GM19455 (cell line): ENCODE results near the gene ZFP37.
"Not testable (repeated sequence)": the region's sequence is repeated elsewhere in the genome, so short reads cannot be mapped to it uniquely, and the experiment has no call there.

Experiments used
- ATAC-seq: cut with Tn5 transposase; IDR thresholded peaks from one replicate; pipeline ENCODE4 v1.9.1; 2021; ENCODE audit not compliant: unreplicated experiment

Gene ZFP37

DNA sequence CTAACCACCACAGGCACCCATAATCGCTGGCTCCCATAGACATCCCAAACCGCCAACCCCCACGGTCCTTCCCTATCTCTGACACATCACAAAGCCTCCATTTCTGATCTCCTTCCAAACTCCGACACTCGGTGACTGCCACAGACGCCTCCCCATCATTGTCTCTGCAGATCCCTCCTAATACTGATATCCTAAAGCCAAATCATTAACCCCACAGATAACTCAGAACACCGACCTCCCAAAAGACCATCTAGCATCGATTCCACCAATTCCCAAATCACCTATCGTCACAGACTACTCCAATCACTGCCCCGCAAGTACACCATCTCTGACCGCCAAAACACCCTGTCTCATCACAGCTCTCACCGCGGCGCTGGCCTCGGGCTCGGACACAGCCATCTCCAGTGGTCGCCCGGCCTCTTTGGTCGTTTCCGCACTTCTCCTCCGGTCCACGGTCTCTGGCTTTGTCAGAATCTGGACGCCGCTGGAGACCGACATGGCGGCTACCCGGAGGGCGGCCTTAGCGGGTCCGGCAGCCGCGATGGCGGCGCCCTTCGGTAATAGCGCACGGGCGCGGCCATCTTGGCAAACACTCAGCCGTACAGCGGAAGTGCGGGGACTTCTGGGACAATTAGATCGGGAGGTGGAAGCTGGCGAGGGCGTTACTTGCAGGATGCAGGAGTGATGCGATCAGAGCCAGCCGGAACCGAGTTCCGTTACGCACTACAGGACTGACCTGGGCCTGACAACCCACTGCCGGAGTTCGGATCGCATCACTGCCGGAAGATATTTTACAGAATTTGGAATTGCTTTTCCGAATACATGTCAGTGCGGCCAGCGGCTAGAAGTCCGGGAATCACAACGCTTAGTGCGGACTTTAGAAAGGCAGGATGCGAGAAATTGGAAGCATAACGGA lies at the start of gene ZFP37:
TSS of gene ZFP37 (minus strand) at position 534 of the 916 bp plus-strand sequence. CDS start at position 498, 36 bp downstream.
- peak; percentile 97 for ATAC-seq

DNA sequence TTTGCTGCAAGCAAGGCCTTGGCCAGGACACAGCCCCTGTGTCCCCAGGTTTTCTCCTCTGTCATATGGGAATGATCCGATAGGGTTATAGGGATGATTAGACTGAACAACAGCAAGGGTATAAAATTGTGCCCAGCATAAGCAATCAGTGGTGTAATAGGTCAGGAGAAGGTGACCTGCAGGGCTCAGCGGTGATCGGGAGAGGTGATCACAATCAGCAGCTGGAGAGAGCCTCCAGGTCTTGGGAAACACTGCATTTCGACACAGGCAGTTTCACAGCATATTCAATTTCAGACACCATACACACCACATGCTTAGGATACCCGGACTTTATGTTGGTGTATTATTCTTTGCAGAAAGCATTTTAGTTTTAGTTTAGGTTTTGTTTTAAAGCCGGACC lies 48.8 kb upstream of the ZFP37 start:
- not testable (repeated sequence) for ATAC-seq

DNA sequence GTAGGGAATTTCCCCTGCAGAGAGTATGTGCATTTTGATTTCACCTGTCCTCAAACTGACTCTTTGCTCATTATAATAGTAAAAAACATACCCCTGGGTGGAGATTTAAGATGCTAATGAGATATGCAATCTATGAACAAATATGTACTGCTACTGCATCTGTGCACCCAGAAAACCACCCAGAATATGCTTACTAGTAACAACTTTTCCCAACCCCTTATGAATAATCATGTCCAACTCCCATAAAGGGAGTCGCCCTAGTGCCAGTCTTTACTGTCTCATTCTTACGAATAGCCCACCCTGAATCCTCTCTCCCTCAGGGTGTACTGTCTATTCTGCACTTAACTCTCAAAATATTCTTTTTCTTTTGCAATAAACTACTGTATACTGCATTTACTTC lies 39.0 kb upstream of the ZFP37 start:
- no peak for ATAC-seq

DNA sequence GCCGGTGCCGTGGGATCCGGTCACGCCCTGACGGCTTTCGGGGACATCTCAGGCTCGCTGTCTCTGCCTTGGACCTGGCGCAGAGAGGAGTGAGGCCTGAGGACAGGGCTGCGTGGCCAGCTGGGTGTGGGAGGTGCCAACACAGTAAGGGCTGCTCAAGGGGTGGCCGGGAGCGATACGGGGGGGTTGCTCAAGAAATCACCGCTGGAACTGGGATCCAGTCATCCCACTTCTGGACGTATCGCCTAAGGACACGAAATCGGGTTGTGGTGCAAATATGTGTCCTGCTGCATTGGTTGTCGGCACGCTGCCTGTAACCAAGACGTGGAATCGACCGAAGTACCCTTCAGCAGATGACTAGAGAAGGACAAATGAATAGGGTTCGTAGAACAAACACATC lies 33.4 kb upstream of the ZFP37 start:
- not testable (repeated sequence) for ATAC-seq

DNA sequence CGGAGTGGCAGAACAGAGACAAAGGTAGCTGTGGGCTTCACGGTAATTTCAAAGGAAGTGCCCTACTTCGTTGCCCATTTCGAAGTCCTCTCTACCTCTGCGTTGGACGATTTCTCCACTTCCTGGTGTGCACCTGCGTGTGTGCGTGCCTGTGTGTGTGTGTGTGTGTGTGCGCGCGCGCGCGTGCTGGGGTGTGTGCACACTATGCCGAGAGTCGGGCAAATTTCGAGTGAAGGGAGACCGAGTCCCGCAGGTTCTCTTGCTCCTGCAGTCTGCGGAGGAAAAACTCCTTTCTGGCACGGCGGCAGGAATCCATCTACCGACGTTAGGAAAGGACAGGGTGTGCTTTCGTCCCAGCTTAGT lies 32.6 kb upstream of the ZFP37 start:
- ATAC-seq, result not testable (repeated sequence)

DNA sequence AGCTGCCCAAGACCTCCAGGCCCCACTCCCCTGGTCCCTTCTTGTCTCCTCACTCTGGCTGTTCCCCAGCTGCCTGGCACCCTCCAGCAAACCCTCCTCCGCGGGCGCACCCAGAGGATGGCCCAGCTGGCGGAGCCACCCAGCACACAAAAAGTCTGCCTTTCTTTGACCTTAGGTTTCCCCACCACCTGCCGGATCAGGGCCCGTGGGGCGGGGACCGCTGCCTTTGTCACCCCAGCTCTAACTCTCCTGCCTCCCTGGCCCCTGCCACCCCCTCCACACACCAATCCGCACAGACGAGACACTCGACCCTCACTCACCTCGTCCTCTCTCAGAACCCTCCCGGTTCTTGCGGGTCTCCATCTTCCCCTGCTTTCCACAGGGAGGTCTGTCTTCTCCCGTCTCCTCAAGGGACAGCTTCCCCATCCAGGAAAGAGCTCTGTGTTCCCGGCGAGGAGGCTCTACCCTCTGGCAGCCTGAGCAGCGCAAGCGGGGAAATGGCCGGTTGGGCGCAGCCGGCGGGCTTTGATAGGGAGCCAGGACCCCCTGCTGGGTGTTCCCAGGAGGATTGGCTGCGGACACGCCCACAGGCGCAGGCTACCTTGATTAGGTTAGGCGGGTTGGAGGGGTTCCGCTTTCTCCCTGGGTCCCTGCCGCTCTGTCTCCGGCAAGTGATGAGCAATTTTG lies 32.1 kb upstream of the ZFP37 start:
- ATAC-seq, result not testable (repeated sequence)

DNA sequence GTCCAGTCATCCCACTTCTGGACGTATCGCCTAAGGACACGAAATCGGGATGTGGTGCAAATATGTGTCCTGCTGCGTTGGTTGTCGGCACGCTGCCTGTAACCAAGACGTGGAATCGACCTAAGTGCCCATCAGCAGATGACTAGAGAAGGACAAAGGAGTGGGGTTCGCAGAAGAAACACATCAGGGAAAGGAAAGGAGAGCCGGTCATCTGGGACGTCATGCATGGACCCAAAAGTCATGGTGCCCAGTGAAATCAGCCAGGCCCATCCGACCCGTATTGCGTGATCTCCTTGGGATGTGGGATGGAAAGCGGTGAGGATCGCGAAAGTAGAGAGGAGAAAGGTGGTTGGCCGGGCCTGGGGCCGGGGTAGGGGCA lies 6.4 kb upstream of the ZFP37 start:
- not testable (repeated sequence) for ATAC-seq

DNA sequence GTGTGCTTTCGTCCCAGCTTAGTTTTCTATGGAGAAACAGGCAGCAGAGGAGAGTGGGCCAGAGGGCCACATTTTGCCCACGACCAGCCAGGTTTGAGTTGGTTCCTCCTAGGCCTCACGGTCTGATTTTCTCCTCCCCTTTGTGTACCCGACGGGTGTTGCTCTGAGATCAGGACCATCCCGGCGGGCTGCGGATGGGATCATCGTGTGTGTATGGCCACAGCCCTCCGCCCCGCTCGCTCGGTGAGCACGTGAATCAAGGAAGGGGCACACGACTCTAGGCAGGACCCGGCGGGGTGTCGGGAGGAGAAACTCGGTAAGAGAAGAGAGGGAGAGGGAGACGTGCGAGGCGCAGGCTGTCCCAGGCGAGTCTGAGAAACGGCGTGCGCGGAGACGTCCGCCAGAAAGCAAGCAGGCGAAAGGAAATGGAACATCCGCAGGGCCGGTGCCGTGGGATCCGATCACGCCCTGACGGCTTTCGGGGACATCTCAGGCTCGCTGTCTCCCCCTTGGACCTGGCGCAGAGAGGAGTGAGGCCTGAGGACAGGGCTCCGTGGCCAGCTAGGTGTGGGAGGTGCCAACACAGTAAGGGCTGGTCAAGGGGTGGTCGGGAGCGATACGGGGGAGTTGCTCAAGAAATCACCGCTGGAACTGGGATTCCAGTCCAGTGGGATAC lies 5.9 kb upstream of the ZFP37 start:
- not testable (repeated sequence) for ATAC-seq

DNA sequence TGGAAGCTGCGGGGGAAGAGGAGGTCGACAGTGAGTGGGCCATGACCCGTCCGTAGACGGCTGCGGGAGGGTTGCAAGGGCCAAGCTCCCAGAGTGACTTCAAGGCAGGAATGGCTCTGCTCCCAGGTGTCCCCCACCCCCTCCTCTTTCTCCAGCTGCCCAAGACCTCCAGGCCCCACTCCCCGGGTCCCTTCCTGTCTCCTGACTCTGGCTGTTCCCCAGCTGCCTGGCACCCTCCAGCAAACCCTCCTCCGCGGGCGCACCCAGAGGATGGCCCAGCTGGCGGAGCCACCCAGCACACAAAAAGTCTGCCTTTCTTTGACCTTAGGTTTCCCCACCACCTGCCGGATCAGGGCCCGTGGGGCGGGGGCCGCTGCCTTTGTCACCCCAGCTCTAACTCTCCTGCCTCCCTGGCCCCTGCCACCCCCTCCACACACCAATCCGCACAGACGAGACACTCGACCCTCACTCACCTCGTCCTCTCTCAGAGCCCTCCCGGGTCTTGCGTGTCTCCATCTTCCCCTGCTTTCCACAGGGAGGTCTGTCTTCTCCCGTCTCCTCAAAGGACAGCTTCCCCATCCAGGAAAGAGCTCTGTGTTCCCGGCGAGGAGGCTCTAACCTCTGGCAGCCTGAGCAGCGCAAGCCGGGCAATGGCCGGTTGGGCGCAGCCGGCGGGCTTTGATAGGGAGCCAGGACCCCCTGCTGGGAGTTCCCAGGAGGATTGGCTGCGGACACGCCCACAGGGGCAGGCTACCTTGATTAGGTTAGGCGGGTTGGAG lies 4.7 kb upstream of the ZFP37 start:
- not testable (repeated sequence) for ATAC-seq

DNA sequence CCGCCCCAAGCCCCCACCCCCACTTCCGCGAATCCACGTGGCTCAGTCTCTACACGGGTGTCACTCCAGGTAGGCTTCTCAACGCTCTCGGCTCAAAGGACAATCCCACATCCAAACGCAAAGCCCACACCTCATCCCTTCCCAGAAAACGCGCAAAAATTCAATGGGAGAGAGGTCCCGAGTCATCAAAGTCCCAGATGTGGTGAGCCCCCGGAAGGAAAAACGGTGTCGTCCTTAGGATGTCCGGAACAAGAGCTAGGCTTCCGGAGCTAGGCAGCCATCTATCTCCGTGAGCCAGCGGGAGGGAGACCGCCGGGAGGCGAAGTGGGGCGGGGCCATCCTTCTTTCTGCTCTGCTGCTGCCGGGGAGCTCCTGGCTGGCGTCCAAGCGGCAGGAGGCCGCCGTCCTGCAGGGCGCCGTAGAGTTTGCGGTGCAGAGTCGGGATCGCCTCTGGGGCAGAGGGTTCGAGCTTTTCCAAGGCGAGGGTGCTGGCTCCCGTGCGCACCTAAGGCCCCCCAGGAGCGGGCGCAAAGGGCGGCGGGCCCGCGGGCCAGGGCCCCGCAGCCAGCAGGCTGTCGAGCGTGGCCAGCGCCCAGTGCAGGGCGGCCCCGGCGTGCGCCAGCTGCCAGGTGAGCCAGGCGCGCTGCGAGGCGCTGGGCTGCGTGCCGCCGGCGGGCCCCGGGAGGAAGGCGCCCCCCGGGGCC lies 3.2 kb upstream of the ZFP37 start:
- not testable (repeated sequence) for ATAC-seq

DNA sequence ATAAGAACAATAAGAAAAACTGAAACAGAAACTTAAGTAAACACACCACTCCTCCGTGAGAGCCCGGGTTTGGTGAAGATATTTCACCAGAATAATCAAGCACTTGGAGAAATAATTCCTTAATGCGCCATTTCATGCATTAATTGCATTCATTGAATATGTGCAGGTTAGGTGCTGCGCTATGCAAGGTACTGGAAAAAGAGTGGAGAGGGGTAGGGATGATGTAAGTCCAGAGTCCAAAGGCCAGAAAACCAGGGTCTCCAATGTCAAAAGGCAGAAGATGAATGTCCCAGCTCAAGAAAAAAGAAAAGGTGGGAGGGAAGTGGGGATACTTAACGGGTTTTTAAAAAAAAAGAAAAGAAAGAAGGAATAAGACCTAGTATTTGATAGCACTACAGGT lies 669 bp upstream of the ZFP37 start:
- ATAC-seq, result peak; percentile 17

DNA sequence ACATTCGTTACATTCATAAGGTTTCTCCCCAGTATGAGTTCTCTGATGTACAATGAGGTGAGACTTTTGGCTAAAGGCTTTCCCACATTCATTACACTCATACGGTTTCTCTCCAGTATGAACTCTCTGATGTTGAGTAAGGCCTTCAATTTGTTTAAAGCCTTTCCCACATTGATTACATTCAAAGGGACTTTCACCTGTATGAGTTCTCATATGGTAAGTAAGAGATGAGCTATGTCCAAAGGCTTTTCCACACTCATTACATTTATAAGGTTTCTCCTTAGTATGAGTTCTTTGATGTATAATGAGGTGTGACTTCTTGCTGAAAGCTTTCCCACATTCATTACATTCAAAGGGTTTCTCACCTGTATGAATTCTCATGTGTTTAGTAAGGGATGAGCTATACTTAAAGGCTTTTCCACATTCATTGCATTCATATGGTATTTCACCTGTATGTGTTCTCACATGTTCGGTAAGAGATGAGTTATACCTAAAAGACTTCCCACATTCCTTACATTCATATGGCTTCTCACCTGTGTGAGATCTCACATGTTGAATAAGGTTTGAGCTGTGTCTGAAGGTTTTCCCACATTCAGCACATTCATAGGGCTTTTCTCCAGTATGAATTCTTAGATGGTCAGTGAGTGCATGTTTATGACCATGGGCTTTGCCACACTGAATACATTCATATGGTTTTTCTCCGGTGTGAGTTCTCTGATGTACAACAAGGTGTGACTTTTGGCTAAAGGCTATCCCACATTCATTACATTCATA lies 13.5 kb downstream of the ZFP37 start:
- no peak for ATAC-seq

DNA sequence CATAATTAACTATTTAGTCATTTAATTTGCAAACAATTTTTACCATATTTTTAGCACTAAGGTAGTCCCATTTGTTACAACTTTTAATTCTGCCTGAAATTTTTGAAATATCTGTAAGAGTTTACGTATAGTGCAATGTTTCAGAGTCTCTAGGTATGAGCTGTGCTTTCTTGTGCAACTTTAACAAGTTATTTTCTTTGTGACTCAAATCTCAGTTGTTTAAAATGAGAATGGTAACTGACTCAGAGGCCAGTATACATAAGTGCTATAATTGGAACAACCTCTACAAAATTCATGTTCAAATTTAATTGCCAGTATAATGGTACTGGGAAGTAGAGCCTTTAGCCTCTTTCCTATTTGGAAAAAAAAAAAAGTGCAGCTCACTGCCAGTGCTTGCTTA lies 30.3 kb downstream of the ZFP37 start:
- no peak for ATAC-seq

DNA sequence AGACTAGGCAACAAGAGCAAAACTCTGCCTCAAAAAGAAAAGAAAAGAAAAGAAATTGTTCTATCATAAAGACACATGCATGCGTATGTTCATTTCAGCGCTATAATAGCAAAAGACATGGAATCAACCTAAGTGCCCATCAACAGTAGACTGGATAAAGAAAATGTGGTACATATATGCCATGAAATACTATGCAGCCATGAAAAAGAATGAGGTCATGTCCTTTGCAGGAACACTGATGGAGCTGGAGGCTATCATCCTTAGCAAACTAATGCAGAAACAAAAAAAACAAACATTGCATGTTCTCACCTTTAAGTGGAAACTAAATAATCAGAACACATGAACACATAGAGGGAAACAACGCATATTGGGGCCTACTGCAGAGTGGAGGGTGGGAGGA lies 38.3 kb downstream of the ZFP37 start:
- ATAC-seq, result no peak

DNA sequence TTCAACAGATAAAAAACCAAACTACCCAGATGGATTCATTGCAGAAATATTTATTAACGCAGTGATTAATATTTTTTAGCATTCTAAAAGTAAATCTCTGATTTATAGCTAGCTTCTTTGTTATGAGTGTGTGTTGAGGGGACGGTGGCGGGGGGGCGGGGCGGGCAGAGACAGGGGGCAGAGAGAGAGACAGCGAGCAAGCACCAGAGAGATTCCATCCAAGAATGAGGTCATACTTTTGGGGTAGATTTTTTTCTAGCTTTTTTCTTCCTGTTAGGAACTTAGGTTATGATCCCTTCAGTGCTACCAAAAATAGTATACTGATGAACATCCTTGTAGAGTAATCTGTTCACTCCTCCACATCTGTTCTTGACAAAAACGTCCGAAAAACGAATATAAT lies 44.0 kb downstream of the ZFP37 start:
- ATAC-seq, result no peak

DNA sequence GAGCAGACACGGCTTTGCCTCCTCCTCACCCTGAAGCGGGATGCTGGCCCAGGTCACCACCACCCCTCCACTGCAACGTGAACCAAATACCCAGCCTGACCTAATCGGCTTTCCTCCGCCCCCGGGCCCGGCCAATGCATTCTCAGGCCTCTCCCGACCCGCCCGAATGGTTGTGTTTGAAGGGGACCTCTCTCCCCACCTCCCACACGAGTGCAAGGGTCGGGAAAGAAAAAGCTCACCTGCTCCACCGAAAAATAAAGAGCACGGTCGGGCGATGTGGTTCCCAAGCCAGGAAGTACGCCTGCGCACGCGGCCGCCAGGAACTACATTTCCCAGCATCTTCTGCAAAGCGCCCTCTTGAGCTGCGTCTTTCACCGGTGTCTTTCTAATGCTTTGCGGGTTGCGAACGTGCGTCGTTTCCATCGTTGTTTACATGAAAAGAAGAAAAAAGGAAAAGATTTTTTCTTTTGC lies 44.6 kb downstream of the ZFP37 start, which contains the start of gene ZNF883:
TSS of gene ZNF883 (minus strand) at position 282 of the 471 bp plus-strand sequence.
- no peak for ATAC-seq

DNA sequence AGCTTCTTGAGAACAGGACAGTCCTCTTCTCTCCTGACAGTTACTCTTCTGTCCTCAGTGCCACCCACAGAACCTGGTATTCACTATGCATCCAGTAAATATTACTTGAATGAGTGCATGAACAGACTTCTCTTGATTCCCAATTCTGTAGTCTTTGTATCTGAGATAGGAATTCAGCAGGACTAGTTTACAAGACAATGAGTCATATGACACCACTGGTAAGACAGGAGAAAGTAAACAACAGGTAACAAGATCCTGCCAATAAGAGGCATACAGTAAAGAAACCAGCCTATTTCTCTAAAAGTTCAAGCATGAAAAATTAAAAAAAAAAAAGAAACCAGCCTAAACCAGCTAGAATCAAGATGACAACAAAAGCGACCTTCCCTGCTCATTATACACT lies 50.7 kb downstream of the ZFP37 start:
- ATAC-seq, result no peak

DNA sequence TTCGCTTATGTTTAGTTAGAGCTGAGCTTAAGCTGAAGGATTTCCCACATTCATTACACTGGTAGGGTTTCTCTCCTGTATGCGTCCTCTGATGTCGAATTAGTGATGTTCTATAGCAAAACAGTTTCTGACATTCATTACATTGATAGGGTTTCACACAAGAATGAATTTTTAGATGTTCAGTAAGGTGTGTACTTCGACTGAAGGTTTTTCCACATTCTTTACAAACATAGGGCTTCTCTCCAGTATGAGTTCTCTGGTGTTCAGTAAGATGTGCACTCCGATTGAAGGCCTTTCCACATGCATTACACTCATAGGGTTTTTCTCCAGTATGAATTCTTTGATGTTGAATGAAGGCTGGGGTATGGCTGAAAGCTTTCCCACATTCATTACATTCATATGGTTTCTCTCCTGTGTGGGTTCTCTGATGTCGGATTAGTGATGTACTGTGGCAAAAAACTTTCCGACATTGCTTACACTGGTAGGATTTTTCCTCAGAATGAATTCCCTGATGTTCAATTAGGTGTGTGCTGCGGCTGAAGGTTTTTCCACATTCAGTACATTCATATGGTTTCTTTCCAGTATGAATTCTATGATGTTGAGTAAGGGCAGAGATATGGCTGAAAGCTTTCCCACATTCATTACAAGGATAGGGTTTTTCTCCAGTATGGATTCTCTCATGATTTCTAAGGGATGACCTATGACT lies 59.1 kb downstream of the ZFP37 start:
- ATAC-seq, result no peak
